ENCODE measurements around the gene RBM10.

RBM10 gene

DNA sequence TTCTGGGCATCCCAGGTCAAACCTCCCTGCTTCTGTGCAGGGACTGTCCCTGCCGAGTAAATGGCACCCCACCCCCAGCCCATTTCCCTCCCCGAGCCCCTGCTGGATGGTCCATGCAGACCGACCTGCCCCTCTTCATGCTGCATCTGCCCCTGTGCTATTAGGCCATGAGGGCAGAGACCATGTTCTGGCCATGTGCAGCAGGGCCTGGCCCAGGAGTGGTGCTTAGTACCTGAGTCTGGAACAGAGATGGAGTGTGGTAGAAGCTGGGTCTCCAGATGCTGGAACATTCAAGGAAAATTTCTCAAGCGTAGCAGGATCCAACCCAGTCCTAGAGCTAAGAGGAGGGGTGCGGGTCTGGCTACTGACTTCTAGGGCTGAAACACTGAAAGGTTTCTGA lies 33.3 kb downstream of the RBM10 start:
- Mint-ChIP-seq H3K27me3 (ENCODE audit: low read depth, poor library complexity) (peaks cover 10% of the 10 kb centered on the region), H3K4me3 (no peak overlapping the region), H3K4me1 (no peaks in the 10 kb centered on the region), H3K9me3 (peaks cover 55% of the 10 kb centered on the region), H3K27ac (peak overlapping the region; percentile 47), H3K36me3 (ENCODE audit: low read depth) (peaks cover 46% of the 10 kb centered on the region)
- no peak for TF ChIP-seq CTCF (IDR thresholded peaks at IDR 0.05)
- no peak for DNase-seq

DNA sequence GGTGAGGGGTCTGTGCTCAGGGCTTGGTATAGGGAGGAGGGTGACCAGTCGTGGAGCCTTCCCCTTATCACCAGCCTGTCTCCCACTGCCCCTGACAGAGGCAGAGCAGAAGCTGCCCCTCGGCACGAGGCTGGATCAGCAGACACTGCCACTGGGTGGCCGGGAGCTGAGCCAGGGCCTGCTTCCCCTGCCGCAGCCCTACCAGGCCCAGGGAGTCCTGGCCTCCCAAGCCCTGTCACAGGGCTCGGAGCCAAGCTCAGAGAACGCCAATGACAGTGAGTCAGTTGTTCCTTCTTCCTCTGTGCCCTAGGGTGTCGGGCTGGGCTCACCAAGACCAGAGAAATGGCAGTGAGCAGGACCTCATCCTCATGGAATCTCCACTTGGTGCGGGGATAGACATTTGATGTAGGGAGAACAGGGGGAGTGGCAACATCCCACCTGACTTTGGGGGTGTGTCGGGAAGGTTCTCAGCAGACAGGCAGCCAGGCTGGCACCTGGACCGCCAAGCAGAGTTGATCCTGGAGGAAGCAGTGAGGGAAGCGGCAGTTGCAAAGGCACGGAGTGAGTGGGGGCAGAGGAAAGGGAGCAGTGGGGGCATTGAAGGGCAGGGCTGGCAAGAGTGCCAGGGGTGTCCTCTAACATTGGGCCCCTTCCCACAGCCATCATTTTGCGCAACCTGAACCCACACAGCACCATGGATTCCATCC lies 34.4 kb downstream of the RBM10 start:
- Mint-ChIP-seq H3K9me3 (peaks cover 47% of the 10 kb centered on the region), H3K4me3 (no peak overlapping the region), H3K27me3 (ENCODE audit: low read depth, poor library complexity) (peaks cover 10% of the 10 kb centered on the region), H3K4me1 (no peaks in the 10 kb centered on the region), H3K36me3 (ENCODE audit: low read depth) (peaks cover 38% of the 10 kb centered on the region), H3K27ac (no peak overlapping the region)
- no peak for DNase-seq
- no peak for TF ChIP-seq CTCF (IDR thresholded peaks at IDR 0.05)

GRCh38 chrX:47179928-47180255 lies 34.9 kb downstream of the RBM10 start:
- H3K27me3 Mint-ChIP-seq (ENCODE audit: low read depth, poor library complexity): peaks cover 7% of the 10 kb centered on the region
- peaks cover 36% of the 10 kb centered on the region for H3K36me3 Mint-ChIP-seq (ENCODE audit: low read depth)
- H3K27ac Mint-ChIP-seq: no peak overlapping the region
- H3K4me1 Mint-ChIP-seq: no peaks in the 10 kb centered on the region
- H3K4me3 Mint-ChIP-seq: no peak overlapping the region
- DNase-seq: no peak
- TF ChIP-seq CTCF (IDR thresholded peaks at IDR 0.05): no peak
- peaks cover 44% of the 10 kb centered on the region for H3K9me3 Mint-ChIP-seq

DNA sequence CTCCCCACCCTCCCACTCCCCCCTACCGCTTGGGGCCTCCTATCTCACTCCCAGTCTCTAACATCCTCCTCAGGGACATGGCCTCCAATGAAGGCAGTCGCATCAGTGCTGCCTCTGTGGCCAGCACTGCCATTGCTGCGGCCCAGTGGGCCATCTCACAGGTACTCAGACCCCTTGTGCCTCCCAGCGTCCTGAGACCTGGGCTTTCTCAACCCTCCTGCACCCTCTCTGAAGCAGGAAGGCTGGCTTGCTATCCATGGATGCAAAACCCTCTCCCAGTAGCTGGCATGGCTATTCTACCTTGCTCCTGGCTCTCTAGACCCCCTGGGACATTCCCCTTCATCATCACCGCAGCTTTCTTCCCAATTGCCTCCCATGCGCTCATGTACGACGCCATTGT lies 35.3 kb downstream of the RBM10 start:
- Mint-ChIP-seq H3K36me3 (ENCODE audit: low read depth) (peaks cover 36% of the 10 kb centered on the region), H3K4me1 (no peaks in the 10 kb centered on the region), H3K9me3 (peaks cover 44% of the 10 kb centered on the region), H3K27me3 (ENCODE audit: low read depth, poor library complexity) (peaks cover 5% of the 10 kb centered on the region), H3K27ac (no peak overlapping the region), H3K4me3 (no peak overlapping the region)
- TF ChIP-seq CTCF (IDR thresholded peaks at IDR 0.05): no peak
- no peak for DNase-seq

- H3K36me3 Mint-ChIP-seq (ENCODE audit: low read depth): peaks cover 40% of the 10 kb centered on the region
- H3K9me3 Mint-ChIP-seq: peaks cover 47% of the 10 kb centered on the region
- H3K27ac Mint-ChIP-seq: no peak overlapping the region
- no peak for TF ChIP-seq CTCF (IDR thresholded peaks at IDR 0.05)
- H3K4me3 Mint-ChIP-seq: no peak overlapping the region
- no peaks in the 10 kb centered on the region for H3K4me1 Mint-ChIP-seq
- H3K27me3 Mint-ChIP-seq (ENCODE audit: low read depth, poor library complexity): no peaks in the 10 kb centered on the region
- no peak for DNase-seq
These were observed 36.3 kb downstream of the RBM10 start for GRCh38 chrX:47181301-47181700.

- no peak for TF ChIP-seq CTCF (IDR thresholded peaks at IDR 0.05)
- Mint-ChIP-seq H3K27ac (peak overlapping the region; percentile 26), H3K4me1 (no peaks in the 10 kb centered on the region), H3K27me3 (ENCODE audit: low read depth, poor library complexity) (no peaks in the 10 kb centered on the region), H3K36me3 (ENCODE audit: low read depth) (peaks cover 37% of the 10 kb centered on the region), H3K9me3 (peaks cover 40% of the 10 kb centered on the region), H3K4me3 (no peak overlapping the region)
- no peak for DNase-seq
These were observed 37.2 kb downstream of the RBM10 start for GRCh38 chrX:47182106-47182700.
